ENCODE results near the gene SMPD3.
A peak's percentile ranks its signal among the peaks of the same experiment; 100 is the strongest.

SMPD3 gene

GRCh38 chr16:68319185-68319908 lies 129.0 kb downstream of the SMPD3 start:
- DNase-seq = no peak

GRCh38 chr16:68313116-68313515 lies 135.2 kb downstream of the SMPD3 start:
- no peak for DNase-seq

- peak; percentile 69 for DNase-seq
Observed at GRCh38 chr16:68310774-68311511, 137.4 kb downstream of the SMPD3 start, which contains the start of the genes PRMT7 and SLC7A6OS. PRMT7 (plus strand) TSS chr16:68311019; CDS start chr16:68315980, 4,961 bp downstream. SLC7A6OS (minus strand) TSS chr16:68310946; CDS start chr16:68310926, 20 bp downstream.

GRCh38 chr16:68310437-68310773 lies 137.9 kb downstream of the SMPD3 start:
- DNase-seq = no peak

GRCh38 chr16:68309799-68310198 lies 138.5 kb downstream of the SMPD3 start:
- no peak for DNase-seq

All from NCI-H526 treated with DMSO at 0.1 percent for 48 hours (cell line).